NB4 (cell line): ENCODE results near the gene KIAA0319L.

Experiments
- CTCF ChIP-seq: IDR thresholded peaks from one replicate; pipeline ENCODE4 v1.5.1; 2012; ENCODE audit warnings: low read depth, low read length
- MAX ChIP-seq: IDR thresholded peaks from 2 replicates; pipeline ENCODE4 v1.6.1; 2011; ENCODE audit warnings: low read depth, low read length
- MYC ChIP-seq: IDR thresholded peaks from 2 replicates; pipeline ENCODE4 v1.6.1; 2011; ENCODE audit warnings: low read depth, low read length
- POLR2A ChIP-seq: IDR thresholded peaks from 2 replicates; pipeline ENCODE4 v1.6.1; 2011; ENCODE audit warnings: mild to moderate bottlenecking; ENCODE audit not compliant: insufficient read length; ENCODE audit errors: extremely low read depth

GRCh38 chr1:35432231-35432630 is 125.0 kb downstream of the KIAA0319L start:
- TF ChIP-seq CTCF (no peak), POLR2A (no peak), MAX (no peak), MYC (no peak)
